OCI-LY7 (cell line): ENCODE data around the gene SCD.

Source experiments
- CTCF ChIP-seq: fragments of 200-600 bp; sonication (generic); conservative IDR thresholded peaks from 2 replicates; pipeline ENCODE4 v1.5.1; 2014; ENCODE audit warnings: mild to moderate bottlenecking, antibody characterized with exemption, low read length, moderate library complexity, mixed read lengths
- EZH2phosphoT487 ChIP-seq: fragments of 200-600 bp; sonication (generic); IDR thresholded peaks from 2 replicates; pipeline ENCODE4 v1.6.1; 2018; ENCODE audit warnings: low read depth, borderline replicate concordance, mild to moderate bottlenecking, mixed run types, antibody characterized with exemption, low read length, moderate library complexity, mixed read lengths

DNA sequence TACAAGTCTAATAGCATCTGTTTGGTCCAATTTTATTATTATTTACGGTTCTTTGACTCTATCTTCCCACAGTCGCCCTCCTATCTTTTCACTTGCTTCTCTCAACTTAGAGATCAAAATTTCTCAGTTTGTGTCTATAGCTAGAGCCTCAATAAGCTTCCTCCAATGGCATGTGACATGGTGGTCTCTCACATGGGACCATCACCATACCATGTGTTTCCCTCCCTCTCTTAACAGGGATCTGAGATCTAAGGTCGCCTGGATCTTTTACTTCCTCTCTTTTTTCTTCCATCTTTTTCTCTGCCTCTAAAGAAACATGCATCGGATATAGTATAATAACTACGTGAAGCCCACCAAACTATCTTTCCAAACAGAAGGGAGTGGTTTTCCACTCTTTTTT, 18.8 kb upstream of the SCD start:
- TF ChIP-seq CTCF (no peak), EZH2phosphoT487 (no peak)
